ENCODE results near the gene TNFAIP1. TPM values are rescaled to one million over a fixed set of nuclear protein-coding genes. Genes with fewer than 3 reads are reported as not detected.

TNFAIP1 gene
- total and polyA plus RNA-seq, 2 of the 4 experiments (the other 2 are of a cell fraction) = 49.1 to 62.9 TPM

GRCh38 chr17:28331891-28332420 lies 3.6 kb upstream of the TNFAIP1 start:
- in situ Hi-C loops (cut with MboI; ENCODE audit: low sequenced_read_pairs) (loop anchor here (25.0 kb wide), 1 partner anchor 795 kb away; no protein-coding TSS in a partner anchor), dilution Hi-C loops (cut with HindIII; ENCODE audit: low sequenced_read_pairs, unreplicated experiment) (no loop called here), intact Hi-C loops (cut with micrococcal nuclease) (loop anchor here (5.0 to 10.0 kb wide), 2 partner anchors 80 to 287 kb away; partner anchors contain the start of gene NLK)
- Histone ChIP-seq H3K9me1 (ENCODE audit: insufficient read depth, low read length) (peaks cover 10% of the 10 kb centered on the region), H3K4me3 (ENCODE audit: insufficient read depth, low read depth, low read length) (no peak overlapping the region), H4K8ac (ENCODE audit: low read depth in 2 of 2, low read length in 2 of 2) (no peak overlapping the region), H2BK5ac (ENCODE audit: low read depth, low read length, poor library complexity, severe bottlenecking) (no peak overlapping the region), H3K56ac (ENCODE audit: extremely low read depth, insufficient read depth, low read length) (no peak overlapping the region), H3K27ac (ENCODE audit: insufficient read depth, low read length) (no peak overlapping the region), H3K27me3 (ENCODE audit: control insufficient read depth, insufficient read depth, low read length) (no peaks in the 10 kb centered on the region), H3K36me3 (ENCODE audit: control insufficient read depth, insufficient read depth, low read length) (peaks cover 32% of the 10 kb centered on the region), H3K18ac (ENCODE audit: low read depth, low read length) (no peak overlapping the region), H3K14ac (replicated peaks; ENCODE audit: low read depth, low read length) (no peak overlapping the region), H2AFZ (replicated peaks; ENCODE audit: low read length, poor library complexity) (no peak overlapping the region), H3K9ac (ENCODE audit: low read depth, low read length) (no peak overlapping the region), H3K9me3 (ENCODE audit: control insufficient read depth, insufficient read depth, low read length) (no peaks in the 10 kb centered on the region), H3K4ac (ENCODE audit: low read depth, low read length) (no peak overlapping the region), H3K4me1 (ENCODE audit: control insufficient read depth, insufficient read depth, low read length) (peaks cover 15% of the 10 kb centered on the region), H4K5ac (ENCODE audit: low read depth, low read length) (no peak overlapping the region), H2BK15ac (ENCODE audit: low read depth, low read length) (no peak overlapping the region), H4K20me1 (ENCODE audit: insufficient read depth, low read length) (peaks cover 22% of the 10 kb centered on the region; the same call in 1 of the 2 replicates), H2AK5ac (ENCODE audit: low read depth, low read length) (no peak overlapping the region; the same call in 1 of the 2 replicates), H2BK20ac (ENCODE audit: low read depth, low read length) (no peak overlapping the region), H2BK120ac (ENCODE audit: low read depth, low read length) (no peak overlapping the region), H4K91ac (ENCODE audit: insufficient read depth, low read depth, low read length) (no peak overlapping the region), H3K4me2 (ENCODE audit: low read depth, low read length) (no peak overlapping the region), H2AK9ac (replicated peaks; ENCODE audit: low read depth, low read length, poor library complexity) (no peak overlapping the region), H3K79me1 (ENCODE audit: low read depth in 1 of 2, low read length in 2 of 2) (peaks cover 36 to 73% of the 10 kb centered on the region in 2 experiments), H3K23ac (ENCODE audit: low read depth, low read length) (no peak overlapping the region)
- ATAC-seq (ENCODE audit: low read depth) (no peak), DNase-seq (no peak)
- WGBS, 2 experiments (ENCODE audit: extremely low coverage in 2 of 2, insufficient read length in 1 of 2) = 100% methylated on average over 2 of the region's 6 CpGs; no CpG with 5 or more reads in 1 of the 2 experiments
- no TSS peak for BruUV-seq (replicated peaks)
- CTCF ChIA-PET = interaction anchor here (0.6 kb wide), 1 partner anchor 81 kb away, joined by 3 read pairs; no protein-coding TSS in a partner anchor
- POLR2A ChIA-PET (ENCODE audit: unreplicated experiment) = no interaction called here
- TF ChIP-seq MXI1 (IDR thresholded peaks at IDR 0.05; ENCODE audit: borderline replicate concordance, low read depth, low read length) (no peak), CHD1 (IDR thresholded peaks at IDR 0.05; ENCODE audit: low read depth, low read length) (no peak), MAZ (IDR thresholded peaks at IDR 0.05; ENCODE audit: borderline replicate concordance, low read depth, low read length) (no peak), CEBPB (IDR thresholded peaks at IDR 0.05; ENCODE audit: low read depth, low read length) (no peak)

All from IMR-90 (cell line).